Osteoblast (primary cell): ENCODE data around the gene KRTAP12-3. TPM values are rescaled to one million over a fixed set of nuclear protein-coding genes. Genes with fewer than 3 reads are reported as not detected.
"Not testable (repeated sequence)": the region's sequence is repeated elsewhere in the genome, so short reads cannot be mapped to it uniquely, and the experiment has no call there.

Source experiments
- DNase-seq: peaks from one replicate; pipeline ENCODE4 v3.0.0; 2011; ENCODE audit warnings: low spot score, mixed read lengths; ENCODE audit not compliant: insufficient read length; ENCODE audit errors: missing footprints
- H2AFZ ChIP-seq: 2 replicates; pipeline ENCODE4 v1.6.0; 2011; ENCODE audit warnings: mild to moderate bottlenecking, low read length
- H3K27ac ChIP-seq: 2 replicates; pipeline ENCODE4 v1.5.1; 2011; ENCODE audit warnings: mild to moderate bottlenecking, low read depth, low read length, moderate library complexity
- H3K27me3 ChIP-seq: 2 replicates; pipeline ENCODE4 v1.6.0; 2012; ENCODE audit warnings: mild to moderate bottlenecking, control low read depth, inconsistent platforms, low read length, moderate library complexity; ENCODE audit not compliant: insufficient read depth
- H3K36me3 ChIP-seq: 2 replicates; pipeline ENCODE4 v1.5.1; 2011; ENCODE audit warnings: mild to moderate bottlenecking, low read length, control low read depth, moderate library complexity; ENCODE audit not compliant: insufficient read depth
- H3K4me1 ChIP-seq: 2 replicates; pipeline ENCODE4 v1.5.1; 2011; ENCODE audit warnings: mild to moderate bottlenecking, low read length, control low read depth, moderate library complexity; ENCODE audit not compliant: insufficient read depth
- H3K4me2 ChIP-seq: 2 replicates; pipeline ENCODE4 v1.6.0; 2011; ENCODE audit warnings: mild to moderate bottlenecking, low read length; ENCODE audit not compliant: insufficient read depth
- H3K4me3 ChIP-seq: fragments of 200-600 bp; sonication (generic); 3 replicates; pipeline ENCODE4 v1.5.1; 2012; ENCODE audit warnings: mild to moderate bottlenecking, low read length, inconsistent platforms; ENCODE audit not compliant: insufficient read depth
- H3K79me2 ChIP-seq: 2 replicates; pipeline ENCODE4 v1.6.0; 2012; ENCODE audit warnings: mild to moderate bottlenecking, low read length, control low read depth, inconsistent platforms; ENCODE audit not compliant: insufficient read depth
- H3K9me3 ChIP-seq: 2 replicates; pipeline ENCODE4 v1.5.1; 2011; ENCODE audit warnings: low read depth, low read length, control low read depth
- H4K20me1 ChIP-seq: 2 replicates; pipeline ENCODE4 v1.6.0; 2012; ENCODE audit warnings: mild to moderate bottlenecking, low read length, control low read depth; ENCODE audit not compliant: insufficient read depth
- total RNA-seq: library from RNA; depleted of rRNA; stranded (reverse); fragments of >200 nt; gene quantifications from 2 replicates; pipeline ENCODE4 v1.2.3, GENCODE V29; 2012
- TF ChIP-seq, protein P1 (sequence below): IDR thresholded peaks from 2 replicates; pipeline ENCODE4 v1.5.1; 2011; ENCODE audit warnings: mild to moderate bottlenecking, low read depth, low read length, moderate library complexity; ENCODE audit errors: extremely low read depth

The KRTAP12-3 gene
- total RNA-seq, 1 donor: not detected

DNA sequence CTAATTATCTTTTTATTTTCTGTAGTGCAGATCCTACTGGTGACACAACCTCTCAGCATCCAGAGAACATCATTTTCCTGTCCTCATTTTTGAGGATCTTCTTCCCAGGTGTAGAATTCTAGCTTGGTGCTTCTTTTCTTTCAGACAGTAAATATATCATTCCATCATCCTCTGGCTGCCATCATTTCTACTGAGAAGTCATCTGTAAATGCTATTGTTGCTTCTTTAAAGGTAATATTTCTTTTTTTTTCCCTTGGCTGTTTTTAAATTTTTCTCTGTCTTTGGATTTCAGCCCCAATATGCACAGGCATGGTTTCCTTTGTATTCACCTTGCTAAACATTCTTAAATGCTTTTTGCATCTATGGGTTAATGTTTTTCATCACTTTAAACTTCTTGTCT is 34.2 kb upstream of the KRTAP12-3 start:
- Histone ChIP-seq H3K27me3 (no peaks in the 10 kb centered on the region), H3K4me2 (no peak overlapping the region), H3K4me3 (no peak overlapping the region), H3K4me1 (no peaks in the 10 kb centered on the region), H3K27ac (no peak overlapping the region), H4K20me1 (no peaks in the 10 kb centered on the region), H3K79me2 (no peaks in the 10 kb centered on the region), H3K9me3 (no peaks in the 10 kb centered on the region), H3K36me3 (no peaks in the 10 kb centered on the region), H2AFZ (no peak overlapping the region)
- TF ChIP-seq, protein P1, sequence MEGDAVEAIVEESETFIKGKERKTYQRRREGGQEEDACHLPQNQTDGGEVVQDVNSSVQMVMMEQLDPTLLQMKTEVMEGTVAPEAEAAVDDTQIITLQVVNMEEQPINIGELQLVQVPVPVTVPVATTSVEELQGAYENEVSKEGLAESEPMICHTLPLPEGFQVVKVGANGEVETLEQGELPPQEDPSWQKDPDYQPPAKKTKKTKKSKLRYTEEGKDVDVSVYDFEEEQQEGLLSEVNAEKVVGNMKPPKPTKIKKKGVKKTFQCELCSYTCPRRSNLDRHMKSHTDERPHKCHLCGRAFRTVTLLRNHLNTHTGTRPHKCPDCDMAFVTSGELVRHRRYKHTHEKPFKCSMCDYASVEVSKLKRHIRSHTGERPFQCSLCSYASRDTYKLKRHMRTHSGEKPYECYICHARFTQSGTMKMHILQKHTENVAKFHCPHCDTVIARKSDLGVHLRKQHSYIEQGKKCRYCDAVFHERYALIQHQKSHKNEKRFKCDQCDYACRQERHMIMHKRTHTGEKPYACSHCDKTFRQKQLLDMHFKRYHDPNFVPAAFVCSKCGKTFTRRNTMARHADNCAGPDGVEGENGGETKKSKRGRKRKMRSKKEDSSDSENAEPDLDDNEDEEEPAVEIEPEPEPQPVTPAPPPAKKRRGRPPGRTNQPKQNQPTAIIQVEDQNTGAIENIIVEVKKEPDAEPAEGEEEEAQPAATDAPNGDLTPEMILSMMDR: no peak
- DNase-seq: no peak

DNA sequence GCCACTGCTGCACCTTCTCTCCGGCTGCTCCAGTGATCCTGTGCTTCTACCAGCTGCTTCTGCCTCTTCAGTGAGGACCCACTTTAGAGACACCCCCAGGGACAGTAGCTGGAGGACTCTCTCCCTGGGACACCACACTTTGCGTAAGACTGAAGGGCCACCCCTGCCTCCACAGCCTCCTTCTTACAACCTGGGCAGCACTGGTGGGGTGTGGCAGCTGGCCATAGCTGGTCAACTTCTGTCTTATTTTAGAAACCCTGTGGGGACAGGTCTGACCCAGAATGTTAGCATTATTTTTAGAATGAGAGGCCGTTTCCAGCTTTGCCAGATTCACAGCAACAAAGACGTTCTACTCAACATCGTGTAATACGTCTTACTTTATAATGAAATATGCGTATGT is 32.0 kb upstream of the KRTAP12-3 start:
- Histone ChIP-seq H3K4me2 (no peak overlapping the region), H3K4me1 (no peaks in the 10 kb centered on the region), H3K27me3 (no peaks in the 10 kb centered on the region), H3K4me3 (no peak overlapping the region), H4K20me1 (no peaks in the 10 kb centered on the region), H3K27ac (no peak overlapping the region), H2AFZ (no peak overlapping the region), H3K79me2 (no peaks in the 10 kb centered on the region), H3K9me3 (no peaks in the 10 kb centered on the region), H3K36me3 (no peaks in the 10 kb centered on the region)
- TF ChIP-seq, protein P1: no peak
- no peak for DNase-seq

DNA sequence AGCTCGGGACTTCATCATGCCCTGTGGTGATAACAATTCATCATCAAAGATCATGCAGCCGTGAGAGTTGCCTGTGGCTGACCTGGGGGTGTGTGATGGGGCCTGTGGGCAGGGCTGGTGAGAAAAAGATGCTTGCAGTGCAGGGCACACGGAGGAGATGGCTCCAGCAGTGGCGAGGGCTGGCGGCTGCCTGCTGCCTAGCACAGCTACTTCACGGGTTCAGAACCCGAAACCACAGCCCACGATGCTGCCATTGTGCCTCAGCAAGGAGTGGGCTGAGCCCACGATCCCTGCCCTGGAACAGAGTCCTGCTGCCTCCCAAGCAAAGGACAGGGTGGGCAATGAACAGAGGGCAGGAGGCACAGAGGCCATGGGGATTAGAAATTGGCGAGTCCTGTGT is 31.5 kb upstream of the KRTAP12-3 start:
- Histone ChIP-seq H3K27me3 (no peaks in the 10 kb centered on the region), H3K4me2 (no peak overlapping the region), H3K9me3 (no peaks in the 10 kb centered on the region), H3K79me2 (no peaks in the 10 kb centered on the region), H2AFZ (no peak overlapping the region), H3K27ac (no peak overlapping the region), H3K4me1 (no peaks in the 10 kb centered on the region), H4K20me1 (no peaks in the 10 kb centered on the region), H3K4me3 (no peak overlapping the region), H3K36me3 (no peaks in the 10 kb centered on the region)
- no peak for DNase-seq
- TF ChIP-seq, protein P1: no peak

DNA sequence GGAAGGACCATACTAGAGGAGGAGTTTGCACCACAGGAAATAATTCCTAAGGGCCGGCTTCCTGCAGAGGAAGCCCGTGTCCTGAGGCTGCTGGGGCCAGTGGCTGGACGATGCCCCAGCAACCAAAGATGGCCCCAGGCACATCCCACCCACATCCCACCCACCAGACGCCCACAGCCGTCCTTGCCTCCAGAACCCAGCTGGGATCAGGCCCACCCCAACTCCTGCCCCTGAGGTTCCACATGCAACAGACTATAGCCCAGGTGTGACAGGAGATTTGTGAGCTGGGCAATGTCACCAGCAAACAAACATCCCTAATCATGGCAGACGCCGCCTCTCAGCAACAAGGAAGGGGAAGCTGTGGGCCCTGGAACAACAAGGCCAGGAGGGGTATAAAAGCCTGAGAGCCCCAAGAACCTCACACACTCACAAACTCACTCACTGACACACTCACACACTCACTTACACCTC is 31.0 kb upstream of the KRTAP12-3 start, which contains the start of gene KRTAP10-9:
TSS of gene KRTAP10-9 (plus strand) at position 421 of the 471 bp plus-strand sequence. CDS start 79 bp downstream, outside the sequence.
- no peak for DNase-seq
- Histone ChIP-seq H3K36me3 (no peaks in the 10 kb centered on the region), H3K9me3 (no peaks in the 10 kb centered on the region)

DNA sequence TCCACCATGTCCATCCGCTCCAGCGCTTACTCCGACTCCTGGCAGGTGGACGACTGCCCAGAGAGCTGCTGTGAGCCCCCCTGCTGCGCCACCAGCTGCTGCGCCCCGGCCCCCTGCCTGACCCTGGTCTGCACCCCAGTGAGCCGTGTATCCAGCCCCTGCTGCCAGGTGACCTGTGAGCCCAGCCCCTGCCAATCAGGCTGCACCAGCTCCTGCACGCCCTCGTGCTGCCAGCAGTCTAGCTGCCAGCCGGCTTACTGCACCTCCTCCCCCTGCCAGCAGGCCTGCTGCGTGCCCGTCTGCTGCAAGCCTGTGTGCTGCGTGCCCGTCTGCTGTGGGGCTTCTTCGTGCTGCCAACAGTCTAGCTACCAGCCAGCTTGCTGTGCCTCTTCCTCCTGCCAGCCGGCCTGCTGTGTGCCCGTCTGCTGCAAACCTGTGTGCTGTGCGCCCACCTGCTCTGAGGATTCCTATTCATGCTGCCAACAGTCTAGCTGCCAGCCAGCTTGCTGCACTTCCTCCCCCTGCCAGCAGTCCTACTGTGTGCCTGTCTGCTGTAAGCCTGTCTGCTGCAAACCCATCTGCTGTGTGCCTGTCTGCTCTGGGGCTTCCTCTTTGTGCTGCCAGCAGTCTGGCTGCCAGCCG is 30.4 kb upstream of the KRTAP12-3 start:
- DNase-seq, H3K27me3 ChIP-seq, H3K4me2 ChIP-seq, H3K79me2 ChIP-seq, H3K36me3 ChIP-seq, H3K4me3 ChIP-seq, H3K27ac ChIP-seq, H3K9me3 ChIP-seq, H3K4me1 ChIP-seq, H4K20me1 ChIP-seq, H2AFZ ChIP-seq: not testable (repeated sequence)

More for the DNA sequence above, 31.0 kb upstream of the KRTAP12-3 start, which contains the start of gene KRTAP10-9:
- no peaks in the 10 kb centered on the region for H3K79me2 ChIP-seq
- no peaks in the 10 kb centered on the region for H3K4me1 ChIP-seq
- H3K27ac ChIP-seq: no peak within 1 kb of the TSS
- H3K4me2 ChIP-seq: no peak within 1 kb of the TSS
- H4K20me1 ChIP-seq: no peaks in the 10 kb centered on the region
- no peak within 1 kb of the TSS for H3K4me3 ChIP-seq
- H2AFZ ChIP-seq: no peak within 1 kb of the TSS
- TF ChIP-seq, protein P1: no peak
- no peaks in the 10 kb centered on the region for H3K27me3 ChIP-seq

DNA sequence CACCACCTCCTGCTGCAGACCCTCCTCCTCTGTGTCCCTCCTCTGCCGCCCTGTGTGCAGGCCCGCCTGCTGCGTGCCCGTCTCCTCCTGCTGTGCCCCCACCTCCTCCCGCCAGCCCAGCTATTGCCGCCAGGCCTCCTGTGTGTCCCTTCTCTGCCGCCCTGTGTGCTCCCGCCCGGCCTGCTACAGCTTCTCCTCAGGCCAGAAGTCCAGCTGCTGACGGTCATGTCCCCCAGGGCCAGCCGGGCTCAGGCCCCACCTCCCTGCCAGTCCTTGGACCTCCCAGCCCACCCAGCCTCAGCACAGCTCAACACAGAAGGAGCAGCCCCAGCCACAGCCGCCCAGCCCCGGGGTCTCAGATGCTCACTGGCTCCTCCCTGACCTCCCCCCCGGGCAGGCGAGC is 29.9 kb upstream of the KRTAP12-3 start:
- H3K79me2 ChIP-seq, H2AFZ ChIP-seq, H3K9me3 ChIP-seq, H3K27me3 ChIP-seq, H3K27ac ChIP-seq, DNase-seq, H3K36me3 ChIP-seq, H3K4me2 ChIP-seq, H3K4me3 ChIP-seq, H3K4me1 ChIP-seq, H4K20me1 ChIP-seq: not testable (repeated sequence)
